Measurements from ENCODE around the gene NPAS4. TPM values are rescaled to one million over a fixed set of nuclear protein-coding genes. Genes with fewer than 3 reads are reported as not detected.

NPAS4 gene
- total and polyA plus RNA-seq, 11 donors = 0.04 to 0.75 TPM; not detected in 9

GRCh38 chr11:66386171-66387069, 34.4 kb upstream of the NPAS4 start:
- H3K4me3 ChIP-seq = peak overlapping the region in 8 of 12 donors; percentile 7 to 48 (median 34)
- peak in 3 of 4 donors; percentile 62 to 84 (median 64) for ATAC-seq
- peaks cover 0 to 9% (median 5%) of the 10 kb centered on the region in 12 donors for H3K4me1 ChIP-seq
- peak; percentile 68 to 88 (median 78) for DNase-seq
- TF ChIP-seq POLR2A (IDR thresholded peaks at IDR 0.05) (no peak), CTCF (IDR thresholded peaks at IDR 0.05) (peak; percentile 84 to 96 (median 90))
- peaks cover 0 to 7% (median 0%) of the 10 kb centered on the region in 9 donors for H3K27me3 ChIP-seq
- peak overlapping the region in 3 of 12 donors; percentile 20 to 44 (median 30) for H3K27ac ChIP-seq
- intact Hi-C loops (cut with DNase I) = loop anchor here in 9 of 10 donors (1.0 to 5.0 kb wide), 5 partner anchors 39 to 75 kb away; partner anchors contain the start of genes B4GAT1 (in 1 of the 9) and BRMS1 (in 1 of the 9)
- H3K36me3 ChIP-seq = no peaks in the 10 kb centered on the region
- 7 to 10% (median 8%) methylated on average over 20 of the region's 20 CpGs for WGBS, 4 donors
- no peaks in the 10 kb centered on the region for H3K9me3 ChIP-seq

- Histone ChIP-seq H3K9me3 (no peaks in the 10 kb centered on the region), H3K4me3 (no peak overlapping the region), H3K4me1 (peaks cover 0 to 9% (median 5%) of the 10 kb centered on the region in 12 donors), H3K36me3 (no peaks in the 10 kb centered on the region), H3K27me3 (peaks cover 0 to 14% (median 0%) of the 10 kb centered on the region in 9 donors), H3K27ac (no peak overlapping the region)
- ATAC-seq (peak in 3 of 4 donors; percentile 73 to 81 (median 73)), DNase-seq (peak in 3 of 5 donors; percentile 52 to 76 (median 65))
- TF ChIP-seq POLR2A (IDR thresholded peaks at IDR 0.05) = no peak
- peak; percentile 55 to 81 (median 68) for TF ChIP-seq CTCF (IDR thresholded peaks at IDR 0.05)
- 27 to 30% (median 29%) methylated on average over 8 of the region's 8 CpGs for WGBS, 4 donors
- intact Hi-C loops (cut with DNase I) = loop anchor here in 8 of 10 donors (5.0 kb wide), 3 partner anchors 42 to 77 kb away; partner anchors contain the start of genes B4GAT1 (in 1 of the 8) and BRMS1 (in 1 of the 8)
Observed at GRCh38 chr11:66388780-66389386, 32.0 kb upstream of the NPAS4 start.

- TF ChIP-seq CTCF (IDR thresholded peaks at IDR 0.05) (no peak), POLR2A (IDR thresholded peaks at IDR 0.05) (no peak)
- H3K9me3 ChIP-seq = no peaks in the 10 kb centered on the region
- H3K27me3 ChIP-seq = peaks cover 0 to 27% (median 0%) of the 10 kb centered on the region in 9 donors
- DNase-seq (no peak), ATAC-seq (no peak)
- intact Hi-C loops (cut with DNase I) = loop anchor here in 1 of 10 donors (5.0 kb wide), 1 partner anchor 46 kb away; the partner anchor contains the start of gene MRPL11
- WGBS, 4 donors = 79 to 88% (median 84%) methylated on average over 6 of the region's 6 CpGs
- H3K4me1 ChIP-seq = peaks cover 0 to 4% (median 2%) of the 10 kb centered on the region in 12 donors
- no peak overlapping the region for H3K4me3 ChIP-seq
- H3K36me3 ChIP-seq = no peaks in the 10 kb centered on the region
- H3K27ac ChIP-seq = no peak overlapping the region
Observed at GRCh38 chr11:66391322-66391721, 29.5 kb upstream of the NPAS4 start.

Measured in heart left ventricle (tissue), 16 donors.